ENCODE results near the gene ZC3H4.

ZC3H4 gene

DNA sequence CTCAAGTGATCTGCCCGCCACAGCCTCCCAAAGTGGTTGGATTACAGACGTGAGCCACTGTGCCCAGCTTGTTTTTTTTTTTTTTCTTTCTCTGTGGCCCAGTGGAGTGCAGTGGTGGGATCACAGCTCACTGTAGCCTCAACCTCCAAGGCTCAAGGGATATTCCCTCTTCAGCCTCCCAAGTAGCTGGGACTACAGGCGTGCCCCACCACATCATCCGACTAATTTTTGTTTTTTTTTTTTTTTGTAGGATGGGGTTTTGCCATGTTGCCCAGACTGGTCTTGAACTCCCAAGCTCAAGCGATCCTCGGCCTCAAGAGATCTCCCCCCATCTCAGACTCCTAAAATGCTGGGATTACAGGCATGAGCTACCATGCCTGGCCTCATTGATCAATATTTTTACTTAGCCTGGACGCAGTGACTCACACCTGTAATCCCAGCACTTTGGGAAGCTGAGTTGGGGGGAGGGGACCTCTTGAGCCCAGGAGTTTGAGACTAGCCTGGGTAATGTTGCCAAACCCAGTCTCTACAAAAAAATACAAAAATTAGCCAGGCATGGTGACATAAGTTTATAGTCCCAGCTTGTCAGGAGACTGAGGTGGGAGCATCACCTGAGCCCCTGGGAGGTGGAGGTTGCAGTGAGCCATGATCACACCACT is 18.7 kb upstream of the ZC3H4 start:
- no peak for DNase-seq

- peak; percentile 99 for DNase-seq
These were observed 17.1 kb upstream of the ZC3H4 start, which contains the start of gene SAE1 for GRCh38 chr19:47130589-47131227. Gene SAE1 (plus strand): TSS chr19:47130835. CDS start chr19:47130931, 96 bp downstream.

GRCh38 chr19:47130120-47130588 is 16.6 kb upstream of the ZC3H4 start:
- DNase-seq, result no peak

DNA sequence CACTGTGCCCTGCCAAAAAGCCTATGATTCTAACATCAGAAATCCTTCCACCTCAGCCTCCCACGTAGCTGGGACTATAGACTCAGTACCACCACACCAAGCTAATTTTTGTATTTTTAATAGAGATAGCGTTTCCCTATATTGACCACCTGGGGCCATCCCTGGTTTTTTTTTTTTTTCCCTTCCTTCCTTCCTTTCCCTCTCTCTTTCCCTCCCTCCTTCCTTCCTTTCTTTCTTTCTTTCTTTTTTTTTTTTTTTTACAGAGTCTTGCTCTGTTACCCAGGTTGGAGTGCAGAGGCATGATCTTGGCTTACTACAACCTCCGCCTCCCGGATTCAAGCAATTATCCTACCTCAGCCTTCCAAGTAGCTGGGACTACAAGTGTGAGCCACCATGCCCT is 16.0 kb upstream of the ZC3H4 start:
- DNase-seq, result no peak

- no peak for DNase-seq
These were observed 12.0 kb upstream of the ZC3H4 start for GRCh38 chr19:47125669-47125938.

DNA sequence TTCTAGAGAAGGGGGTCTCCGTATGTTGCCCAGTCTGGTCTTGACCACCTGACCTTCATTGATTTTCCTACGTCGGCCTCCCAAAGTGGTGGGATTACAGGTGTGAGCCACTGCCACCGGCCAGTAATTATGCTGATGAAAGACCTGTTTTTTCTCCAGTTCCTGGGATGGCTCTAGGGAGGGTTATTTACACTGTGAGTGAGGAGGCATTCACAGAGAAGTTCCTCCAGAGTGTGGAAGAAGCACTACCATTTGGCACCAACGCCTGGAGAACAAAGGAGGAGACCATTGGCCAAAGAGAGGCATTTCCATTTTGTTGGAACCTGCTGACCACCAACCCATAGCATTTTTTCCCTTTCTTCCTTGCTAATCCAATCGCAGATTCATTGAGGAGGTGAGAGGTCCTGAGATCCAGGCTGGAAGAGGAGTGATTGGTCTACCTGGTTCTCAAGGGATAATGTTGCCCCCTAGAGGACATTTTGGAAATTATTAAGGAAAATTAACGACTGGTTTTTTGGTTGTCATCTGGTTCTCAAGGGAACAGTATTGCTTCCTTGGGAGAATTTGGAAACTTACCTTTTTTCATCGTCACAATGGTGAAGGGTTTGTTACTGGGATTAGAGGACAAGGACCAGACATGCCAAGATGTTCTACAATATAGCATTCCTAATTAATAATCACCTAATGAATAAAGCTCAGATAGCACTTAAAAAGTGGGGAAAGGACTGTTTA is 11.5 kb upstream of the ZC3H4 start:
- DNase-seq, result peak; percentile 75

DNA sequence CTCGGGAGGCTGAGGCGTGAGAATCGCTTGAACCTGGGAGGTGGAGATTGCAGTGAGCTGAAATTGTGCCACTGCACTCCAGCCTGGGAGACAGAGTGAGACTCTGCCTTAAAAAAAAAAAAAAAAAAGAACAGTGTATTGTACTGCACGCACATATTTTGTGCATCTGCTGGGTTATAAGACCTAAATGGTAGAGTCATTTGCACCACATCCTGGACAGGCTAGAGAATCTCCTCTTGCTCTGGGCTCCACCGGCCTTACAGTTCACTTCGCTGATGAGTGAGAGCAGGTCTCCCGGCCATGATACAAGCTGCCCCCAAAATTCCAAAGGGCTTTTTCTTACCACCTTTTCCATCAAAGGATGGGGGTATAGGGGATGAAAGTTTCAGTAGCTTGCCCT is 9.8 kb upstream of the ZC3H4 start:
- no peak for DNase-seq

DNA sequence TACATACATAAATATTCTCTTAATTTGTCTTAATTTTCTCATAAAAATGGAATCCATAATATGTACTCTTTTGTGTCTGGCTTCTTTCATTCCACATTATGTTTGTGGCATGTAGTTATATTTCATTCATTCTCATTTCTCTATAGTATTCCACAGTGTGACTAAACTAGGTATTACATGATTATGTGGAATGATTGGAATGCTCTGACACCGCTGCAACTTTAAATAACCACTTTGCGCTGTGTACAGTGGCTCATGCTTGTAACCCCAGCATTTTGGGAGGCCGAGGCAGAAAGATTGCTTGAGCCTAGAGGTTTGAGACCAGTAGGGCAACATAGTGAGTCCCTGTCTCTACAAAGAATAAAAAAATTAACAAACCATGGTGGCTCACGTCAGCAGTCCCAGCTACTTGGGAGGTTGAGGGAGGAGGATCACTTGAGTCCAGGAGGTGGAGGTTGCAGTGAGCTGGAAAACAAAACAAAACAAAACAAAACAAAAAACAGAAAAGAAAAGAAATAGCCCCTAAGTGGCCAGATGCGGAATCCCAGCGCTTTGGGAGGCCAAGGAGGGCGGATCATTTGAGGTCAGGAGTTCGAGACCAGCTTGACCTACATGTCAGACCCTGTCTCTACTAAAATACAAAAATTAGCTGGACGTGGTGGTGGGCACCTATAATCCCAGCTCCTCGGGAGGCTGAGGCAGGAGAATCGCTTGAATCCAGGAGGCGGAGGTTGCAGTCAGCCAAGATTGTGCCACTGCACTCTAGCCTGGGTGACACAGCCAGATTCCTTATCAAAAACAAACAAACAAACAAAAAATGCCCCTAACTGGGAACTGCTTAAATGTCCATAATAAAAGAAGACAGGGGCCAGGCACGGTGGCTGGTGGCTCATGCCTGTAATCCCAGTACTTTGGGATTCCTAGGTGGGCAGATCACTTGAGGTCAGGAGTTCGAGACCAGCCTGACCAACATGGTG is 9.1 kb upstream of the ZC3H4 start:
- DNase-seq, result peak; percentile 92

GRCh38 chr19:47120470-47121067 is 7.0 kb upstream of the ZC3H4 start:
- no peak for DNase-seq

DNA sequence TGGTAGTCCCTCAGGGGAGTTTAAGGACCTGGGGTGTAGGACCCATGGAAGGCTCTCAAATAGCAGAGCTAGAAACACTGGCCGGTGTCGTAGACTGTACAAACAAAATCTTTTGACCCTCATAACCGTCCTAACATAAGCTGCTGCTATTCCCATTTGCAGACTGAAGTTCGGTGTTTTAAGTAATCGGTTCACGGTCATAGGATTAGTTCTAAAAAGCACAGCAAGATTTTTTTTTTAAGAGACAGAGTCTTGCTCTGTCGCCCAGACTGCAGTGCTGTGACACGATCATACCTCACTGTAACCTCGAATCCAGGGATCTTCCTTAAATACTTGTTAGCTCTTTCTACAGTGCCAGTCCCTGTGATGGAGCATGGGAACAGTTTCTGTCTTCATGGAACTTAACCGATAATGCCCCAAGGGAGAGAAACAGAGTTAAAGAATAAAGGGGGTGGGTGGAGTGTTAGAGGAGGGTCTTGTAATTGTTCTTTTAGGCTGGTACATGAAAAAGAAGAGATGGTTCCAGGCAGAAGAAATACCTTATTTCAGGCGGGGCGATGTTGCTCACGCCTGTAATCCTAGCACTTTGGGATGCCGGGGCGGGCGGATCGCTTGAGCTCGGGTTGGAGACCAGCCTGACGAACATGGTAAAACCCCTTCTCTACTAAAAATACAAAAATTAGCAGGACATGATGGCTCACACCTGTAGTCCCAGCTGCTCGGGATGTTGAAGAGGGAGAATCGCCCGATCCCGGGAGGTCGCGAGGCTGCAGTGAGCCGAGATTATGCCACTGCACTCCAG is 475 bp upstream of the ZC3H4 start:
- DNase-seq, result no peak

GRCh38 chr19:47112166-47112996 is 1.2 kb downstream of the ZC3H4 start:
- peak; percentile 89 for DNase-seq

DNA sequence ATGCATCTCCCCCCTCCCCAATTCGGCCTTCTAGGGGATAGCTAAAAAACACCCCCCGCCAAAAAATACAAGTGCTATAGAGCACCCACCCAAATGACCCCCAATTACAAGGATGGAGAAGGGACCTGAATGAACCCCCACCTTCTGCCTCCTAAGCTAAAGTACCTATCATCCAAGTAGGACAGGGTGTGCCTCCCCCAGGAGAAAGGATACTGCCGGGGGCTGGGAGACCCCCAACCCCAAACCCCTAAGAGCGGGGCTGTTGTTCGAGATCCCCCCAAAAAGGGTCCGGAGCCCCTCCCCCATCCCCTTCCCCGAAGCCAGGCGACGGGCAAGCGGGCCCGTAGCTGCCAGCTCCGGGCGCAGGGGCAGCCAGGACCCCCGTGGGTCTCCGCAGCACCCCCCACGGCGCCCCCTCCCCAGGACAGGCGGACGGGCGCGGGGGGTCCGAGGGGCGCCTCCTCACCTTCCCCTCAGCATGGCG is 1.9 kb downstream of the ZC3H4 start:
- DNase-seq, result no peak

- DNase-seq, result no peak
These were observed 2.5 kb downstream of the ZC3H4 start for GRCh38 chr19:47111006-47111621.

- DNase-seq, result no peak
These were observed 3.0 kb downstream of the ZC3H4 start for GRCh38 chr19:47110521-47111005.

DNA sequence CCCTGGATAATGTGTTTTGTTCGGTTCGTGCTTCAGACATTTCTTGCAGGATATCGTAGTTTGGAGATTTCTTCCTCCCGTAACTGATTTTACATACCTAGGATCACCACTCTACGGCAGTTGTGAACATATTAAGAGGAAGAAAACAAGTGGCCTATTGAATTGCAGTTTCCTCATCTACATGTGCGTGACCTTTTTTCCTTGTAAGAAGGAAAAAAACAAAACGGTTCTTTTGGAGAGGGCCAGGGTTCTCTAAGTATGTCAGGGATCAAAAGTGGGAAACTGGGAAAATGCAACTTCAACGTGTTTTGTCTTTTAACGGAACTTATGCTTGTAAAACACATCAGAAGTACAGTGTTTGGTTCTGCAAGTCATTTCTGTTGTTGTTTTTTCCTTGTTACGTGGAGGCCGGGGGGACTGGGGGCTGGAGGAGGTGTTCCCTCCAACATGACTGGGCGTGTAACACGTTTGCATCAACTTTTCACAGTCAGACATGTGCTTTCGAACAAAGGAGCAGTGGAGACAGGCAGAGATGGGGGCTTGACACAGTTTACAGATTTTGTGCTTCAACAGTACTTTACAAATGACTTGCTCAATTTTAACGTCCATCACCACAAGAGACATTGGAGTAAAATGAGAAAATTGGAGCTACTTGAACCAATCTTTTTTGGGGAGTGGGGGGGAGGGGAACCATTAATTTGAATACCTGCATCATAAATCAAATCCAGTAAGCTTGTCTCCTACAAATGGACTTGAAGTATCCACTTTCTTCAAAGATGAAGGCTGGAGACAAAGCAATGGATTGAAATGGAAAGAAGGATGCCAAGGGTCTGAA is 3.8 kb downstream of the ZC3H4 start:
- peak; percentile 55 for DNase-seq

GRCh38 chr19:47109177-47109540 is 4.4 kb downstream of the ZC3H4 start:
- DNase-seq, result no peak

DNA sequence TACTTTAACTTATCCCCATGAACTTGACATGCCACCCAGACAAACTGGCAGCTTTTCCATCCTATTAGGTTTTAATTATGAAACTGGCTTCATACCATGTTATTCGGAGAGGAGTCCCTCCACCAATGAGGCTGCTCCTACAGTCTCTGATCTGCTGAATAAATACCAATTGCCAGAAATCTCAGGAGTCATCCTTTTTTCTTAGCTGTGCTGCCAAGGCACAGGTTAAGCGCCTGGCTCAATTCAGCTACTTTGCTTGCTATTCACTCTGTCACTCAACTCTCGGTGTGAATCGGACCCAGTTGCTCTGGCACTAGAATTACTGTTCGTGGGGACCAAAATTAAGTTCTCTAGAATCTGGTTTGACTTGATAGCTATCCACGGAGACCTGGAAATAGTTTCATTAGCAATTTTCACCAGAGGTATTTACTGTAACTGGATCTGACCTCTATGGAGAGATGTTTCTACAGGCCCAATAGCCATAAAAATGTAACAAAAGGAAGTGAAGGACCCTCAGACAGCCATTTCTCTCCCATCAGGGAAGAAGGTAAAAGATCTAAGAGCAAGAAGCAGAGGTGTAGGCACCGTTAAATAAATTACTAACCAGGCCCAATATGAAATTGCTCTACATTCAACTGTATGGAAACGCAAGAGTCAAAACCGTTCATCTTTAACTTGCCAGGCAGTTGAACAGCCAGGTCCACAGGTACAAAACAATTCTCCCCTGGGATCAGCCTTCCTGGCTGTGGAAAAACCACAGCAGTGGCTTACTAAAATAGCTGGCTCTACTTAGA is 5.4 kb downstream of the ZC3H4 start:
- no peak for DNase-seq
